MM.1S (cell line): ENCODE measurements around the gene CNPY2.

Experiments
- DNase-seq: peaks from one replicate; pipeline ENCODE4 v3.0.0-alpha.2; 2015
- H2AFZ ChIP-seq: fragments of 300-600 bp; sonication (generic); 2 replicates; pipeline ENCODE4 v1.6.0; 2016; ENCODE audit warnings: antibody characterized with exemption, low read length
- H3F3A ChIP-seq: fragments of 300-600 bp; sonication (generic); 2 replicates; pipeline ENCODE4 v1.6.1; 2016; ENCODE audit warnings: mild to moderate bottlenecking, antibody characterized with exemption, low read length, moderate library complexity, mixed read lengths; ENCODE audit not compliant: insufficient read depth
- H3K27ac ChIP-seq: fragments of 300-600 bp; sonication (generic); 2 replicates; pipeline ENCODE4 v1.5.1; 2016; ENCODE audit warnings: mild to moderate bottlenecking, low read length
- H3K27me3 ChIP-seq: fragments of 300-600 bp; sonication (generic); replicated peaks from 2 replicates; pipeline ENCODE4 v1.6.0; 2016; ENCODE audit warnings: low read length; ENCODE audit not compliant: insufficient read depth
- H3K36me3 ChIP-seq: fragments of 300-600 bp; sonication (generic); replicated peaks from 2 replicates; pipeline ENCODE4 v1.6.1; 2016; ENCODE audit warnings: mild to moderate bottlenecking, low read length, mixed read lengths; ENCODE audit not compliant: insufficient read depth
- H3K4me1 ChIP-seq: fragments of 300-600 bp; sonication (generic); 2 replicates; pipeline ENCODE4 v1.6.1; 2016; ENCODE audit warnings: low read length, mixed read lengths
- H3K4me2 ChIP-seq: fragments of 300-600 bp; sonication (generic); 2 replicates; pipeline ENCODE4 v1.6.0; 2016; ENCODE audit warnings: low read depth, low read length
- H3K4me3 ChIP-seq: fragments of 300-600 bp; sonication (generic); 2 replicates; pipeline ENCODE4 v1.5.1; 2016; ENCODE audit warnings: low read length, mixed read lengths
- H3K79me2 ChIP-seq: fragments of 300-600 bp; sonication (generic); 2 replicates; pipeline ENCODE4 v1.6.1; 2016; ENCODE audit warnings: mixed run types, low read length, mixed read lengths
- H3K9ac ChIP-seq: fragments of 300-600 bp; sonication (generic); 2 replicates; pipeline ENCODE4 v1.6.1; 2016; ENCODE audit warnings: low read length, mixed read lengths
- H3K9me2 ChIP-seq: fragments of 300-600 bp; sonication (generic); replicated peaks from 2 replicates; pipeline ENCODE4 v1.6.1; 2016; ENCODE audit warnings: mild to moderate bottlenecking, low read length, mixed read lengths; ENCODE audit not compliant: insufficient read depth
- H3K9me3 ChIP-seq: fragments of 300-600 bp; sonication (generic); replicated peaks from 2 replicates; pipeline ENCODE4 v1.6.1; 2016; ENCODE audit warnings: mild to moderate bottlenecking, low read length, mixed read lengths; ENCODE audit not compliant: insufficient read depth
- H4K20me1 ChIP-seq: fragments of 300-600 bp; sonication (generic); 2 replicates; pipeline ENCODE4 v1.6.1; 2016; ENCODE audit warnings: mild to moderate bottlenecking, low read length, moderate library complexity, mixed read lengths; ENCODE audit not compliant: insufficient read depth
- EZH2 ChIP-seq: fragments of 300-600 bp; sonication (generic); optimal IDR thresholded peaks from 2 replicates; pipeline ENCODE3; 2017; ENCODE audit warnings: low read depth, mild to moderate bottlenecking, antibody characterized with exemption, low read length, mixed read lengths
- EZH2phosphoT487 ChIP-seq: fragments of 300-600 bp; sonication (generic); IDR thresholded peaks from 2 replicates; pipeline ENCODE4 v1.6.1; 2018; ENCODE audit warnings: antibody characterized with exemption, low read length
- TF ChIP-seq, protein P1 (sequence below): fragments of 300-600 bp; sonication (generic); IDR thresholded peaks from 2 replicates; pipeline ENCODE4 v1.5.1; 2016; ENCODE audit warnings: antibody characterized with exemption, low read length, mixed read lengths

Gene CNPY2

DNA sequence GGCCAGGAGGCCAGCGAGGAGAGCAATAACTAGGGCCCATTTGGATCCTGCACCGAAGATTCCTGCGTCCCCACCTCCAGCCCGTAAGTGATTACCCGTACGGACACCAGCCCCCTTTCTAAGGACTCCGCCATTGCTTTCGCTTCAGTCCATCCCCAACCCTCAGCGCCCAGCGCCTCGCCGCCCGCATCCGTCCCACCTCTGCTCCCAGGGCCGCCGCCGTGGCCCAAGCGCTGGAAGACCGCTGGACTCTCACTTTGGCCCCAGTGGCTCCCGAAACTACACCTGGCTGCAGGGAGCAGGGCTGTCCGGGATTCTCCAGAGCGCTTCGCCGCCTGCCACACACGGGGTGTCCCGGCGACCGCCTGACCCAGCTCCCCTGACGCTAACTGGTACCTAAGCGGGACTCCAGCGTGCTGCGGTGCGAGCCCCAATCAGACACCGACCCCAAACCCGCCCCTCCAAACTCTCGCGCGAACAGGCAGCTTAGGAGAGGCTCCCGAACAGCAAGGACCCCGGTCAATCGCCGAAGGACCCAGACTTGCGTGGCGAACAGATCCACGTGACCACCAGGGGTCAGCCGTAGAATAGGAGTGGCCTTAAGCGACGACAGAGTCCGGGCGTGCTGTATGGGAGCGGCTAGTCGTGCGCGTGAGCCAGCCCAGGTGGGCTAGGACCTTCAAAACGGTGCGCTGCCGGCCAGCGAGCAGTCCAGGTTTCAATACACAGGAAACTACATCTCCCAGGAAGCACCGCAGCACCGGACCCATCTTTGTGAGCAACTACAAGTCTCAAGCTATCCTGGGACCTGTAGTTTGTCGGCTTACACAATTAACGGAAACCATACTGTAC, at the start of gene CNPY2:
CNPY2 (minus strand) TSS at position 367 of the 852 bp plus-strand sequence. CDS start 771 bp downstream, outside the sequence.
- Histone ChIP-seq H3K79me2 (peaks cover 18% of the 10 kb centered on the region), H3F3A (peaks cover 4% of the 10 kb centered on the region; the same call in 1 of the 2 replicates), H3K4me3 (peak within 1 kb of the TSS; percentile 94), H2AFZ (peak within 1 kb of the TSS; percentile 87), H3K9me3 (no peaks in the 10 kb centered on the region), H4K20me1 (no peaks in the 10 kb centered on the region), H3K27me3 (no peaks in the 10 kb centered on the region), H3K9ac (peak within 1 kb of the TSS; percentile 92), H3K4me1 (peaks cover 12% of the 10 kb centered on the region), H3K27ac (peak within 1 kb of the TSS; percentile 85), H3K4me2 (peak within 1 kb of the TSS; percentile 91), H3K36me3 (no peaks in the 10 kb centered on the region), H3K9me2 (no peaks in the 10 kb centered on the region)
- DNase-seq, result peak; percentile 98
- TF ChIP-seq, protein P1, sequence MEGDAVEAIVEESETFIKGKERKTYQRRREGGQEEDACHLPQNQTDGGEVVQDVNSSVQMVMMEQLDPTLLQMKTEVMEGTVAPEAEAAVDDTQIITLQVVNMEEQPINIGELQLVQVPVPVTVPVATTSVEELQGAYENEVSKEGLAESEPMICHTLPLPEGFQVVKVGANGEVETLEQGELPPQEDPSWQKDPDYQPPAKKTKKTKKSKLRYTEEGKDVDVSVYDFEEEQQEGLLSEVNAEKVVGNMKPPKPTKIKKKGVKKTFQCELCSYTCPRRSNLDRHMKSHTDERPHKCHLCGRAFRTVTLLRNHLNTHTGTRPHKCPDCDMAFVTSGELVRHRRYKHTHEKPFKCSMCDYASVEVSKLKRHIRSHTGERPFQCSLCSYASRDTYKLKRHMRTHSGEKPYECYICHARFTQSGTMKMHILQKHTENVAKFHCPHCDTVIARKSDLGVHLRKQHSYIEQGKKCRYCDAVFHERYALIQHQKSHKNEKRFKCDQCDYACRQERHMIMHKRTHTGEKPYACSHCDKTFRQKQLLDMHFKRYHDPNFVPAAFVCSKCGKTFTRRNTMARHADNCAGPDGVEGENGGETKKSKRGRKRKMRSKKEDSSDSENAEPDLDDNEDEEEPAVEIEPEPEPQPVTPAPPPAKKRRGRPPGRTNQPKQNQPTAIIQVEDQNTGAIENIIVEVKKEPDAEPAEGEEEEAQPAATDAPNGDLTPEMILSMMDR, result peak; percentile 23
- TF ChIP-seq EZH2, result no peak

DNA sequence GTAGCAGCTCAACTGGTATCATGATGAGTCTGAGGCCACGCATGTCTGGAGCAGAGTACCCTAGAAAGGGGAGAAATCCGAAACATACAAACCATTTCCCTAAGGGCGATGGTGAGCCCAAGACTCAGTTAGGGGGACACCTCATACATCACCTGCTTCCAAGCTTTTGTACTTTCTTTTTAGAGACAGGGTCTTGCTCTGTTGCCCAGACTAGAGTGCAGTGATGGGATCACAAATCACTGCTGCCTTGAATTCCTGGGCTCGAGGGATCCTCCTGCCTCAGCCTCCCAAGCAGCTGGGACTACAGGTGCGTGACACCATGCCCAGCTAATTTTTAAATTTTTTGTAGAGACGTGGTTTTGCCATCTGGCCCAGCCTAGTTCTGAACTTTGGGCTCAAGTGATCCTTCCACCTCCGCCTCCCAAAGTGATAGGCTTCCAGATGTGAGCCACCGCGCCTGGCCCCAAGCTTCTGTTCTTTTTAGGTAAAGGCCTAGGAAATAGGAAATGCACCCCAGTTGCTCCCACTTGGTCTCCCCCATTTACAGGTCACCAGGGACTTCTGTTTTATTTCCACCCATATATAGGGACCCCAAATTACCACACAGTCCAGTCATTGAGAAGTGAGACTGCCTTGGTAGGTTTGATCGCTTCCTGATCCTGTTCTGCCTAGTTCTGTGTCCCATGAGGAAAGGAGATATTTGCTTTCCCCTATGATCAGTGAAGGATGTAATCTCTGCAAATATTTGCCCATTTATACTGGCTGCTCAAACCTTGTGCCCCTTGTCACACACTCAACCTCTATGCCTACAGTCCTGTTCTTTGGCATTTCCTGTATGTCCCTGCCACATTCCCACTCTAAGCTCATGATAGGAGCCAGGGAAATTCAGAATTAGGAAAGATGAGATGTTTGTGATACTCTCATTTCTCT, 46.6 kb upstream of the CNPY2 start, which contains the start of gene APOF:
APOF (minus strand) TSS at position 728 of the 930 bp plus-strand sequence; CDS start at position 616, 112 bp downstream.
- H3K27me3 ChIP-seq, result no peaks in the 10 kb centered on the region
- H3K36me3 ChIP-seq, result no peaks in the 10 kb centered on the region
- H3F3A ChIP-seq, result peaks cover 22% of the 10 kb centered on the region
- no peak within 1 kb of the TSS for H3K9ac ChIP-seq
- no peak within 1 kb of the TSS for H3K27ac ChIP-seq
- H2AFZ ChIP-seq, result no peak within 1 kb of the TSS
- H3K9me3 ChIP-seq, result no peaks in the 10 kb centered on the region
- H3K79me2 ChIP-seq, result peaks cover 23% of the 10 kb centered on the region
- H4K20me1 ChIP-seq, result no peaks in the 10 kb centered on the region
- no peak within 1 kb of the TSS for H3K4me2 ChIP-seq
- H3K4me3 ChIP-seq, result no peak within 1 kb of the TSS
- no peak for DNase-seq
- H3K9me2 ChIP-seq, result no peaks in the 10 kb centered on the region
- peaks cover 4% of the 10 kb centered on the region; the same call in 1 of the 2 replicates for H3K4me1 ChIP-seq
- TF ChIP-seq EZH2phosphoT487 (no peak), EZH2 (no peak)
- TF ChIP-seq, protein P1, result no peak

DNA sequence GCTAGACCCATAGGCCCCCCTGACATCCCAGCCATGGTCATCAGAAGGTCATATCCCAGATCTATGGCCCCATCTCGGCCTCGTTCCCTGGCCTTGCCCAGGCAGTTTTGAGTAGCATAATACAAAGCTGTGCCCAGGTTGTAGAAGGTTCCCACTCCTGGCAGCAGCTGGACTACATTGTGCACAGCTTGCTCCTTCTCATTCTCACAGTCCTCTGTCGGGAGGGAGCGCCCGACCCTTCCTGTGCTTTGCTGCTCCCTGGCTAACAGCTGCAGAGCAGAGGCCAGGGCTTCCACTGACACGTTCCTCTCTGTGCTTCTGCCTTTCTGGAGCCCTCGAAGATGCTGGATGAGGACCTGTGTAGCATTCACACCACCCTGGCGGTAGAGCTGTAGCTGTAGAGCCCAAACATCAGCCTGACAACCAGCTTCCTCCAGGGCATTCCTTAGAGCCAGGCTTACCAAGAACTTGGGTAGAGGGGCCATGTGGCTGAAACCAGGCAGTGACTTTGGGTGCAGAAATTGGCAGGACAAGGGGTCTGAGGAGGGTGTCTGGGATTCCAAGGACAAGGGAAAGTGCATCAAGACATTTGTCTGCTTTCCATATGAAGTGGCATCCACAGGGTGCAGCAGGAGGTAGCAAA, 45.8 kb upstream of the CNPY2 start:
- Histone ChIP-seq H2AFZ (no peak overlapping the region), H3K4me2 (no peak overlapping the region), H3K27ac (no peak overlapping the region), H3K79me2 (peaks cover 28% of the 10 kb centered on the region), H3K36me3 (no peaks in the 10 kb centered on the region), H3K9ac (no peak overlapping the region), H3K9me2 (no peaks in the 10 kb centered on the region), H3K4me1 (peaks cover 4% of the 10 kb centered on the region; the same call in 1 of the 2 replicates), H3K4me3 (no peak overlapping the region), H3K27me3 (no peaks in the 10 kb centered on the region), H3K9me3 (no peaks in the 10 kb centered on the region), H3F3A (peaks cover 22% of the 10 kb centered on the region), H4K20me1 (no peaks in the 10 kb centered on the region)
- TF ChIP-seq EZH2phosphoT487, result no peak
- TF ChIP-seq EZH2, result no peak
- TF ChIP-seq, protein P1, result no peak
- DNase-seq, result no peak
